Measurements from ENCODE around the gene HAO1. TPM values are rescaled to one million over a fixed set of nuclear protein-coding genes. Genes with fewer than 3 reads are reported as not detected.
"Not testable (repeated sequence)": the region's sequence is repeated elsewhere in the genome, so short reads cannot be mapped to it uniquely, and the experiment has no call there.

HAO1 gene
- polyA plus RNA-seq, 4 donors, result 0.04 TPM; not detected in 3

- Histone ChIP-seq H3K9me3 (ENCODE audit: control insufficient read depth in 2 of 2, insufficient read depth in 1 of 2, low read depth in 1 of 2, low read length in 1 of 2) (no peaks in the 10 kb centered on the region), H3K4me1 (ENCODE audit: control insufficient read depth in 3 of 3, insufficient read depth in 2 of 3, low read depth in 1 of 3, low read length in 2 of 3) (no peaks in the 10 kb centered on the region), H3K4me3 (ENCODE audit: low read depth in 1 of 3, low read length in 3 of 3) (no peak overlapping the region), H3K27ac (ENCODE audit: low read depth in 1 of 3, low read length in 2 of 3) (no peak overlapping the region), H3K36me3 (ENCODE audit: control insufficient read depth in 3 of 3, insufficient read depth in 2 of 3, low read depth in 1 of 3, low read length in 3 of 3) (no peaks in the 10 kb centered on the region), H3K27me3 (ENCODE audit: control insufficient read depth in 3 of 3, insufficient read depth in 3 of 3, low read length in 3 of 3) (no peaks in the 10 kb centered on the region)
- FAIRE-seq, result no peak
- no peak for DNase-seq
- WGBS, 3 donors, result 43 to 49% (median 48%) methylated on average over 2 of the region's 2 CpGs
These were observed 98.3 kb downstream of the HAO1 start for GRCh38 chr20:7841971-7842310.

GRCh38 chr20:7841291-7841970 lies 98.8 kb downstream of the HAO1 start:
- 68 to 87% (median 76%) methylated on average over 2 of the region's 2 CpGs for WGBS, 3 donors
- no peaks in the 10 kb centered on the region for H3K9me3 ChIP-seq (ENCODE audit: control insufficient read depth in 2 of 2, insufficient read depth in 1 of 2, low read depth in 1 of 2, low read length in 1 of 2)
- H3K36me3 ChIP-seq (ENCODE audit: control insufficient read depth in 3 of 3, insufficient read depth in 2 of 3, low read depth in 1 of 3, low read length in 3 of 3), result no peaks in the 10 kb centered on the region
- no peak for FAIRE-seq
- no peak for DNase-seq
- no peaks in the 10 kb centered on the region for H3K4me1 ChIP-seq (ENCODE audit: control insufficient read depth in 3 of 3, insufficient read depth in 2 of 3, low read depth in 1 of 3, low read length in 2 of 3)
- no peak overlapping the region for H3K27ac ChIP-seq (ENCODE audit: low read depth in 1 of 3, low read length in 2 of 3)
- H3K4me3 ChIP-seq (ENCODE audit: low read depth in 1 of 3, low read length in 3 of 3), result no peak overlapping the region
- no peaks in the 10 kb centered on the region for H3K27me3 ChIP-seq (ENCODE audit: control insufficient read depth in 3 of 3, insufficient read depth in 3 of 3, low read length in 3 of 3)

GRCh38 chr20:7836076-7836475 lies 104.2 kb downstream of the HAO1 start:
- peaks cover 0 to 5% of the 10 kb centered on the region in 2 donors for H3K9me3 ChIP-seq (ENCODE audit: control insufficient read depth in 2 of 2, insufficient read depth in 1 of 2, low read depth in 1 of 2, low read length in 1 of 2)
- no peak overlapping the region for H3K27ac ChIP-seq (ENCODE audit: low read depth in 1 of 3, low read length in 2 of 3)
- FAIRE-seq, result no peak
- DNase-seq, result no peak
- no peak overlapping the region for H3K4me3 ChIP-seq (ENCODE audit: low read depth in 1 of 3, low read length in 3 of 3)
- no peaks in the 10 kb centered on the region for H3K27me3 ChIP-seq (ENCODE audit: control insufficient read depth in 3 of 3, insufficient read depth in 3 of 3, low read length in 3 of 3)
- no peaks in the 10 kb centered on the region for H3K36me3 ChIP-seq (ENCODE audit: control insufficient read depth in 3 of 3, insufficient read depth in 2 of 3, low read depth in 1 of 3, low read length in 3 of 3)
- H3K4me1 ChIP-seq (ENCODE audit: control insufficient read depth in 3 of 3, insufficient read depth in 2 of 3, low read depth in 1 of 3, low read length in 2 of 3), result no peaks in the 10 kb centered on the region

DNA sequence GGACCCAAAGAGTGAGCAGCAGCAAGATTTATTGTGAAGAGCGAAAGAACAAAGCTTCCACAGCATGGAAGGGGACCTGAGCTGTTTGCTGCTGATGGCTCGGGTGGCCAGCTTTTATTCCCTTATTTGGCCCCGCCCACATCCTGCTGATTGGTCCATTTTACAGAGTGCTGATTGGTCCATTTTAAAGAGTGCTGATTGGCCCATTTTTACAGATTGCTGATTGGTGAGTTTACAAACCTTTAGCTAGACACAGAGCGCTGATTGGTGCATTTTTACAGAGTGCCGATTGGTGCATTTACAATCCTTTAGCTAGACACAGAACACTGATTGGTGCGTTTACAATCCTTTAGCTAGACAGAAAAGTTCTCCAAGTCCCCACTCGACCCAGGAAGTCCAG lies 105.8 kb downstream of the HAO1 start:
- not testable (repeated sequence) for DNase-seq; H3K27ac ChIP-seq (ENCODE audit: low read depth in 1 of 3, low read length in 2 of 3); H3K4me3 ChIP-seq (ENCODE audit: low read depth in 1 of 3, low read length in 3 of 3); H3K27me3 ChIP-seq (ENCODE audit: control insufficient read depth in 3 of 3, insufficient read depth in 3 of 3, low read length in 3 of 3); H3K4me1 ChIP-seq (ENCODE audit: control insufficient read depth in 3 of 3, insufficient read depth in 2 of 3, low read depth in 1 of 3, low read length in 2 of 3); FAIRE-seq; H3K36me3 ChIP-seq (ENCODE audit: control insufficient read depth in 3 of 3, insufficient read depth in 2 of 3, low read depth in 1 of 3, low read length in 3 of 3); H3K9me3 ChIP-seq (ENCODE audit: control insufficient read depth in 2 of 2, insufficient read depth in 1 of 2, low read depth in 1 of 2, low read length in 1 of 2)
- 73 to 77% (median 75%) methylated on average over 7 of the region's 7 CpGs for WGBS, 3 donors

Other genes starting within 250 kb of the HAO1 start
- 10 to 100 TPM in 2 of 4 donors, 1 to 10 TPM in 2; 4.7 to 17.9 (median 10.7) TPM for gene TMX4, start 79.3 kb upstream of the HAO1 start, polyA plus RNA-seq
- 1 to 10 TPM; 1.8 to 5.4 (median 2.0) TPM for gene PLCB1, start 191.8 kb upstream of the HAO1 start, polyA plus RNA-seq

Data from small intestine (tissue), 7 donors.